NCI-H226 (cell line): ENCODE data around the gene NPPA.
"Not testable (repeated sequence)": the region's sequence is repeated elsewhere in the genome, so short reads cannot be mapped to it uniquely, and the experiment has no call there.

Experiments
- DNase-seq: peaks from one replicate; pipeline ENCODE4 v3.0.0-alpha.2; 2015

NPPA gene

DNA sequence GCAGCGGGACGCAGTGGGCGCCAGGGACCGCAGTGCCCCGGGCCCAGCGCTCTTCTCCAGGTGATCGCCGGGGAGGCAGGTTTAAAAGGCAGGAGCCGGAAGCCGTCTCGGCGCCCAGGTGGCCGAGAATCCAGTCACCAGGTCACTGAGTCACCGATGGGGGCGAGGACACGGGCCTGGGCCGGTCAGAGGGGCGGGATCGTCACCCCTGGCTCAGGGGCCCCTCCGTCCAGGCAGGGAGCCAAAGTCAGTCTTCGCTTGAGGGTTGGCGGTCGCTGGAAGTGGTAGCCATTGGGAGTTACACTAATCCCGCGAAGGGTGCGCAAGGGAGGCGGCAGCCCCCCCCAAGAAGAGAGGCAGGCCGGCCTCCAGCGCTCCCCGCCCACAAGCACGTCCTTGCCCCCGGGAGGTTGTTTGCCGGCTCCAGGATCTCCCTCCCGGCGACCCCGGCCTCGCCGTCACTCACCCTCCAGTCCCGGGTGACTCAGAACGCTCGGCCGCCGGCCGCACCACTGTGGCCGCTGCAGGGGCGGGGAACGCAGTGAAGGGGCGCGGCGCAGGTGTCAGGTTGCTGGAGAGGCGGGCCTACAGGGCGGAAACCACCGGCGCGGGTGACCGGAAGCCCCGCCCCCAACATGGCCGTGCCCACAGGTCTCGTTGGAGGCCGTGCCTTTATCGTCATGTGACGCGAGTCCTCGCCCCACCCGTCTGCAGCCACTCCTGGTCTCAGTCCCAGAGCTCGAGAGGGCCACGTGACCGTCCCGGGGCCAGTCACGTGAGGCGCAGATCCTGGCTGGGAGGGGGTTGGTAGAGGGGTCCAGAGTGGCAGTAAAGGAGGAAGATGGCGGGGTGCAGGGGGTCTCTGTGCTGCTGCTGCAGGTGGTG, 41.9 kb downstream of the NPPA start, which contains the start of the genes CLCN6 and MTHFR:
CLCN6 (plus strand) TSS at position 770 of the 885 bp plus-strand sequence; CDS start at position 842, 72 bp downstream.
MTHFR (minus strand) TSS at position 543 of the 885 bp plus-strand sequence. CDS start 2,848 bp downstream, outside the sequence.
- peak; percentile 98 for DNase-seq

DNA sequence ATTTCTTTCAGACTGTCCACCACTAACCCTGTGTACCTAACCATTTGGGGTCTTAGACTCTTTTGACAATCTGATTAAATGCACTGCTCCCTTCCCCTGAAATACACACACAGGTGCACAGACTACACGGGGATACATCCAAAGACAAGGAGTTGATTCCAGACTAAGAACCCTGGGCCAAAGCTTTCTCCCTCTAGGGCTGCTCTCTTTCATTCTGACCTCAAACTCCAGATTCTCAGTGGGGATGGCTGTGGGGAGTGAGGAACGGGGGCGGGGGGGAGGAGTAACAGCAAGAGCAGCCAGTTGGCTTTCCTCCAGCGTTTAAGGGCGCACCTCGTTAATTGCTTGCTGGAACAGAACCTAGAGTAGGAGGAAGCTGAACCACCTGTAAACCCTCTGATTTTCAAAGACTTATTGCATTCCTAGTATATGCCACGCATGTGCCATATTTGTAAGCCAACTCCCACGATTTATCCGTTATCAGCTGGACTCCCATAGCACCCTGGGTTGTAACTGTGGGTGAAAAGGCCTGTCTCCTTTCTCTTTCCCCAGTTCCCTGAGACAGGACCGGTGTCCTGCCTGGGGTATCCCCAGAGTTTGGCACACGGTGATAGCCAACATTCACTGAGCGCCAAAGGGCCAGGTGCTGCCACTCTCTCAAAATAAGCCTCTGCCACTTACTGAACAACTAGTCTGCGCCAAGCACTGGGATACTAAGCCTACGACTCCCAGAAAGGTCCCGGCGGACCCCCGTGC, 42.7 kb downstream of the NPPA start:
- DNase-seq: peak; percentile 69

DNA sequence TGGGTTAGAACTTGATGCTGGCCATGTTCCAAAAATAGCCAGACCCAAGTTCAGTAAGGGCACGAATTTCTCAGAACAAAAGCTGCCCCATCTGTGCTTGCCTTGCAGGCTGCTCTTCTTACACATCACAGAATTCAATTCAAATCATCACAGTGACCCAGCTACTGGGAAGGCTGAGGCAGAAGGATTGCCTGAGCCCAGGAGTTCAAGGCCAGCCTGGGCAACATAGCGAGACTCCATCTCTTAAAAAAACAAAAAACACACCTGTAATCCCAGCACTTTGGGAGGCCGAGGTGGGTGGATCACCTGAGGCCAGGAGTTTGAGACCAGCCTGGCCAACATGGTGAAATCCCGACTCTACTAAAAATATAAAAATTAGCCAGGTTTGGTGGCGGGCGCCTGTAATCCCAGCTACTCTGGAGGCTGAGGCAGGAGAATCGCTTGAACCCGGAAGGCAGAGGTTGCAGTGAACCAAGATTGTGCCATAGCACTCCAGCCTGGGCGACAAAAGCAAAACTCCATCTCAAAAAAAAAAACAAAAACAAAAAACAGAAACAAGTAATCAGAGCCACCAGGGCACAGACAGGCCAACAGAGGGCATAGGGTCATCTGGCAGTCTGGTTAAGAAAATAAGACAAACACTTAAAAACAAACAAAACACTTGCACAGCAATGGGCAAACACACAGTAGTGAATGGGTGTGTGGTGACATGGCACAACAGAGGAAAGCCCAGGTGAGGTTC, 43.5 kb downstream of the NPPA start:
- not testable (repeated sequence) for DNase-seq

DNA sequence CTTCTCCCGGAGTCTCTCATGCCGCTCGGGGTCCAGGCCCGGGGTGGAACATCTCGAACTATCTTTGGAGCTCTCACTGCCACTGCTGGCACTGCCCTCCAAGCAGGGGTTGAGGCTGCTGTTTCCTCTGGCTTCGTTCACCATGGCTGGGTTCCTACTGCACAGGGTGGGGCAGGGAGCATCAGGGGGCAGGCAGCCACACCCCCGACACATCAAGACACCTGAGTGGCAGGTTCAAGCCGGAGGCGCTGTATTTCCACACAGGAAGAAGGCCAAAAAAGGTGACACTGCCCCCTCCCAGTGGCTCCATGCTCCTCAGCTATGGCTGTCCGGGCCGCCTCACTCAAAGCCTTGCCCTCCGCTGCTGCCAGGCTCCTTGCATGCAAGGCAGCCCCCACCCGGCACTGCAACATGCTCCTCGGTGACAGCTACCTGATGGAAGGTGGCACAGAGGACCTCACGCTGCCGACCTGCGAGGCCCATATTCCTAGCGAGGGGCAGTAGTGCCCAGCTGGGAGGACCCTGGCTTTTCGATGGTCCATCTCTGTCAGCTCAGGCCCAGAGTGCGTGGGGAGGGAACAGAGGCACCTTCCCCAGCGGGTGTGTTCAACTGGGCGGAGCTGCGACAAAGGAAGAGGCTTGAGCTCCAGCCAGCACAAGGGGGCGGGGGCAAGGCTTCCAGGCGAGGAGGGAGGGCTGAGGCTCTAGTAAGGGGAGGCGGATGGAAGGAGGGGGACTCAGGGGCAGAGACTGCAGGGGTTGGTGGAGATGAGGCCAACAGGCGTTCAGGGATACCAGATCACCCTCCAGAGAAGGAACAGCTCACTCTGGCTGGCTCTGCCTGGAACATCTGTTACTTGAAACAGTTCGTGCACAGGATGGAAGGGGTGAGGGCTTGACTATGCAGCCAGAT, 44.4 kb downstream of the NPPA start:
- DNase-seq: peak; percentile 94

DNA sequence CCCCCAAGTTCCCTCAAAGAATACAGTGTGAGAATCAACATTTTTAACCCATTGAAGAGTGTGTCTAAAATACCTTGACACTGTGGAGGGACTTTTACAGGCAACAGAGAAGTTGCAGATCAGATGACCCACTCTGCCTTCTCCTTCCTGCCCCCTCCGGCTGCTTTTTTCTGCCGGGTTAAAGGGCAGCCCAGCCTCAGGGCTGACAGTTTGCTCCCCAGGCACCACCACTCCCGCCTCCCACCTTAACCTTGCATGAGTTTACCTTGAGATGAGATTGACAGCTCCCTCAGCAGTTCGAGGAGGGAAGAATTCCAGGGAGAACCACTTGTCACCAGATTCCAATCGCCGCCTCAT, 45.0 kb downstream of the NPPA start:
- DNase-seq: no peak

DNA sequence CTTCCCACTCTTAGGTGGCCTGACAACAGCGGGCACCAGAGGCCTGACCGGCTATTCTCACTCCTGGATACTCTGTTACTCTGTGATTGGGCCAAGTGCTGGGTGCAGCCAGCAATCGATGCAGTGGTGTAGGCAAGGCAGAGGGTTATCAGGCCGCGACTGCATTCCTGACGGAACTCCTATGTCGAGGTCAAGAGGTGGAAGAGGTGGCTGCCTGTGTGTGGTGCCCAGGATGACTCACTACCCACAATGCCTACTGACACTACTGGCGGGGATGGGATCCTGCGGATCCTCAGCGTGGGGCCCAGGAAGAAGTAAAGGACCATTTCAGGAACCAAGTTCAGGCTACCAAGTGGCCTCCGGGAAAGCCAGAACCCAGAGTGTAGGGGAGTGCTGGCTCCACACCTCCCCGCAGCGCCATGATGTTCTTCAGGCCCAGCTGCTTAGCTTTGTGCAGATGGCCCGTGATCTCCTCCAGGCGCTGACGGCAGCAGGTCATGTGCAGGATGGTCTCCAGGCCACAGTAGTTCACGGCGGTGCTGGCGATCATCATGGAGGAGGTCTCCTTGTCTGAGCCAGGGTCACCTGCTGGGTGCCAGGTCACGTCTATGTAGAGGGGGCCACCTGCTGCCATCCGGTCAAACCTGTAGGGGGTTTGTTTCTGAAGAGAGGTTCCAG, 46.7 kb downstream of the NPPA start:
- peak; percentile 26 for DNase-seq

DNA sequence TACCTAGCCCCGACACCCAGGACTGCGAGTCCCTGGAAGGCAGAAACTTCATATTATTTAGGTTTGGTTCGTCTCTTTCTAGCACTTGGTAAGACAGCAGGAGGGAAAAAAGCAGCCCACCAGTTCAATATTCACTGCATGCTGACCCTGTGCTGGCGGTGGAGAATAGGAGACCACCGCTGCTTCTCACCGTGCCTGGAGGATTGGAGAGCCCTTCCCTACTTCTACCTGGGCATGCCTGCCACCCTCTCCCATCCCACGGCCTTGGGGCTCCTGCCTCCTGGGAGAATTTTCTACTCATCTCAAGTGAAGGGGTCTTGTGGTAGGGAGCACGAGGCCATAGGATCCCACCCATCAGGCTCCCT, 47.2 kb downstream of the NPPA start:
- no peak for DNase-seq

DNA sequence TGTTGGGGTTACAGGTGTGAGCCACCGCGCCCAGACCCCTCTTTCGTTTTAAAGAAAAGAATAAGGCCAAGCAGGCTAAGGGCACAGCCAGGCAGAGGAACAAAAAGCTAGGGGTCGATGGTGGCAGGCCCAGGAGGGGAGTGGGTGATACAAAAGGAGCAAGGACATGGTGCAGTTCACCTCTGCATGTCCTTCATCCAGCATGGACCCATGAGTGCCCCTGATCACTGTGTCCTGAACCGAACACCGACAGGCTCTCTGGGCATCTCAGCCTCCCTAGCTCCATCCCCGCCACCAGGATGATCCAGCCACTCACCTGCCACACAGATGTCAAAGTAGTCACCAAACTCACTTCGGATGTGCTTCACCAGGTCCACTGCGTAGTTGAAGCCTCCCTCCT, 47.7 kb downstream of the NPPA start:
- no peak for DNase-seq

DNA sequence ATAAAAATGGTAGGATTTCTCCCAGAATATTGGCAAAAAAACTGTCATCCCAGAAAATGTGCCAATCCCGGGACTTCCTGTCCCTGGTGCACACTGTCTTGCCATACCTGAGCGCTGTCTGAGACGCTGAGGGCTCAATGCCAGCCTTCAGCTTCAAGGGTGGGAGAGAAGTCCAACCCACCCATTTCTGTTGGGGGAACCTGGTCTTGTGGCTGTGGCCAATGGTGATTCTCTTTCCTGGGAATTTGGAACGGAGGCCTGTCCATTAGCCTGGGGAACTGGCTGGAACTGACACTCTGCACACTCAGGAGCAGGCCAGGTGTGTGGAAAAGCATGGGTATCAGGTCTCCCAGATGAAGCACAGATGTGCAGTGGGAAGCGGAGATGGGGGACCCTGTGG, 48.5 kb downstream of the NPPA start:
- no peak for DNase-seq

DNA sequence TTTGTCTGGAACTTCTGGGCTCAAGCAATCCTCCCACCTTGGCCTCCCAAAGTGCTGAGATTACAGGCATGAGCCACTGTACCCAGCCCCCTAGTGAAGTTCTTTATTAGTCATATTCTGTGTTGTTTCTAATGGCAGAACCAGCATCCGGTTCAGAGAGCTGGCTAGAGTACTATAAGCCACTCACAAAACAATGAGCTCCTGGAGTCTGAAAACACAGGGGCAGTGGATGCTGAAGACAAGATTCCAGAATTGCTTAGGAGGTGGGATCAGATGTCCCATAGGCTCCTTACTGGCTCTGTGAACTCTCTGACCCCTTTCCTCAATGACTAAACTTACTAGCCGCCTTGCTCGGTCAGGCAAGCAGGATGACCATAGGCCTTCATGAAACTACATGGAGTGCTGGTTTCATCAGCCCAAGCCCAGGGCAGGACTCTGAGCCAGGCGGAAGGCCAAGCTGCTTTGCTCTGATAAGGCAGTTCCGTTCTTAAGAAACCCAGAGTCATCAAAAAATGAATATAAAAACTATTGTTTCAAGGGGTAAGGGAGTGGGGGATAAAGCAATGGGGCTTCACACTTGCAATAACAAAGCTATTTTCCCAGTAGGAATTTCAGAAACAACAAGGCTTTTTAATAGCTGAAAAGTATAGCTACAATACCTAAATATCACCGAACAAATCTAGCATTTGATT, 49.9 kb downstream of the NPPA start:
- DNase-seq: no peak

DNA sequence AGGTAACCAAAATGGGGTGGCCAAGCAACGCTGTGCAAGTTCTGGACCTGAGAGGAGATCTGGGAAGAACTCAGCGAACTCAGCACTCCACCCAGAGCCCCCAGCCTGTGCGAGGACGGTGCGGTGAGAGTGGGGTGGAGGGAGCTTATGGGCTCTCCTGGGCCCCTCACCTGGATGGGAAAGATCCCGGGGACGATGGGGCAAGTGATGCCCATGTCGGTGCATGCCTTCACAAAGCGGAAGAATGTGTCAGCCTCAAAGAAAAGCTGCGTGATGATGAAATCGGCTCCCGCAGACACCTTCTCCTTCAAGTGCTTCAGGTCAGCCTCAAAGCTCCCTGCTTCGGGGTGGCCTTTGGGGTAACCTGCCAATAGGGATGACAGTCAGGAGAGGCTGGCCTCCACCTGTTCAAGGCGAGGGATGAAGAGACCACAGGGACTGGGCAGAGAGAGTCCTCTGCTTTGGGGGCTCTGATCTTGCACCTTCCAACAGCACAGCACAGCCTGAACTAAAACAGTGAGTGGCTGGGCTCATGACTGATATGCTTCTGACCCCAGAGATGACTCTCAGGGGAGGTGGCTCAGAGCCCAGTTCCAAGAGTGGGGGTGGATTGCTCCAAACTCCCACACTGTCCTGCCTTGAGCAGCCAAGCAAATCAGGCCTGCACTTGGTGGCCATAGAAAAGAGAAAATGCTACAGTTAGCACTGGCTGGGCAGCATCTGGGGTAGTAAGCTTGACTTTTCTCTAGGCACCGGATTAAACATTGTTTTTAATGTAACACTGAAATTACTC, 51.4 kb downstream of the NPPA start:
- peak; percentile 9 for DNase-seq
